ENCODE results near the gene PITPNM3.
A peak's percentile ranks its signal among the peaks of the same experiment; 100 is the strongest.

PITPNM3 gene

GRCh38 chr17:6525141-6525540, 31.2 kb downstream of the PITPNM3 start:
- no peak for DNase-seq

- no peak for DNase-seq
Observed at GRCh38 chr17:6524520-6524919, 31.8 kb downstream of the PITPNM3 start.

DNA sequence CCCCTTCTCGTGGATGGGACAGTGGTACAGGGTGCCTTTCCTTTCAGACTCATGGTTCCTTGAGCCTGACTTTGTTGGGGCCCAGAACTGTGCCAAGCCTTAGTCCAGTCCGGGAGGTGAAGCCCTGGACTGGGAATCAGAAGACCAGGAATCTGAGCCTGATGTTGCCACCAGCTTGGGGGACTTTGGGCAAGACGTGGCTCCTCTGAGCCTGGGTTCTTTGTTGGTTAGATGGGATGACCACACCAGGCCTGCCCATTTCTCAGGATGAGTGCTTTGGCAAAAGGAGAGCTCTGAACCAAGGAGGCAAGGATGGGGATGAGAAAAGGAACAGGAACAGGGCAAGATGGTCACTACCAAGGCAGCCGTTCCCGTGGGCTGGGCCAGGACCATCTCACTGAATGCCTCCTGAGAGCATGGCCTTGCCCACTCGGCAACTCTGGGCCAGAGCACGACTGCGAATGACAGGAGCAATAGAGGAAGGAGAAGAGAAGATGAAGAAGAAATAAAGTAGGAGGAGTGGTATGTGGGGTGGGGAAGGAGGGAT, 32.5 kb downstream of the PITPNM3 start:
- DNase-seq: no peak

DNA sequence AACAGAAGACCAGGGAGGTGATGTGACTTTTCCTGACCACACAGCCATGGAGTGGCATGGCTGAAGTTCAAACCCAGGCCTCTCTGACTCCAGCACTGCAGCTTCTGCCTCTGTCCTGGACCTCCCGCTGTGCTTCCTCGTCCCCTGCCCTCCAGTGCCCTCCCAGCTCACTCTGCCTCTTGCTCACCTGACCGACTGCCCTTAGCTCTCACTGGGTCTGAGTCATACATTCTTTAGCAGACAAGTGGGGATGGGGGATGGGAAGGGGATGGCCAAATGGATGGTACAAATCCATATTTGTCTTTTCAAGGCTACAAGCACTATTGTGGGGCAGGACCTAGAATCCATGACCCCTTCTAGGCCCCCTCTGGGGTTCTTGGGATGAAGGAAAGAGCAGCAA, 33.0 kb downstream of the PITPNM3 start:
- no peak for DNase-seq

DNA sequence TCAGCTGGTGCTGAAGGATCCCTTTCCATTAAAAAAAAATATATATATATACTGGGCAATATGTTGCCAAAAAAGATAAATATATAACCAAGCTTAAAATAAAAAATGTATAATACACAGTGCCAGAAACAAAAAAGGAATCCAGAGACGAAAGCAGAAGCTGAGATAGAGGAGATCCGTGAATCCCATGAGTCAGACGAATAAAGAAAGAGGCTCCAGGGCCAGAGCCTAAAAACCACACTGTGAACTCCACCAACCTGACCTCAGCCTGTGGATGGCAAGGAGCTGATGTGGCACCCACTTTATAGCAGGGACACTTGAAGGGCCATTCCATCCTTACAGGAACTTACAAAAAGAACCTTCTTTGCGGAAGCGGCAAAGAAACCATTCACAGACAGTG, 34.8 kb downstream of the PITPNM3 start:
- no peak for DNase-seq

GRCh38 chr17:6517062-6517461, 39.3 kb downstream of the PITPNM3 start:
- DNase-seq: no peak

GRCh38 chr17:6514371-6514770, 42.0 kb downstream of the PITPNM3 start:
- DNase-seq: no peak

DNA sequence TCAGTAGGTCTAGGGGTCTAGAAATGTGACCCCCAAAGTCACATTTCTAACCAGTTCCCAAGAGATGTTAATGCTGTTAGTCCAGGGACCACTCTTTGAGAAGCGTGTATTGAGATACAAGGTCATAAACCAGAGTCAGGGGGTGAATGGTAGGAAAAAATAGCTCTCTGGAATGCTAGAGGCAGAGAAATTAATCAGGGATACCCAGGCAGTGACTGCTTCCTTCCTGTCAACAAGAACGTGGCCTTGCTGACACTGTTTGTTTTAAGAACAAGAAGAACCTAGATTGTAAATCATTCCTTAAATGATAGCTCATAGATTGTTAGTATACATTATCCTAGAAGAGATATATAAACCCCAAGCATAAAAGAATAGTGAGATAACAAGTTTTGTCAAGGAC, 43.8 kb downstream of the PITPNM3 start:
- no peak for DNase-seq

GRCh38 chr17:6510321-6510977, 45.9 kb downstream of the PITPNM3 start:
- DNase-seq: no peak

DNA sequence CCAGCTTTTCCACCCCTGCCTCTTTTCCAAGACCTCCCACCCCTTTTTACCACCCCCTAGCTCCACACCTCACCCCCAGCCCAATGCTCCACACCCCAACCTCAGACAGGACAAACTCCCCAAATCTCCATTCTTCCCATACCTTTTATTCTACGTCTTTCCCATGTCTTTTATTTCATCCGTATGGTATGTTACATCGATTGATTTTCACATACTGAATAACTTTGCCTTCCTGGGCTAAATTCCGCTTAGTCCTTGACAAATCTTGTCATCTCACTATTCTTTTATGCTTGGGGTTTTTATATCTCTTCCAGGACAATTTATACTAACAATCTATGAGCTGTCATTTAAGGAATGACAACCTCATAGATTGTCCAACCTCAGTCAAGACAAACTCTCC, 46.4 kb downstream of the PITPNM3 start:
- no peak for DNase-seq

DNA sequence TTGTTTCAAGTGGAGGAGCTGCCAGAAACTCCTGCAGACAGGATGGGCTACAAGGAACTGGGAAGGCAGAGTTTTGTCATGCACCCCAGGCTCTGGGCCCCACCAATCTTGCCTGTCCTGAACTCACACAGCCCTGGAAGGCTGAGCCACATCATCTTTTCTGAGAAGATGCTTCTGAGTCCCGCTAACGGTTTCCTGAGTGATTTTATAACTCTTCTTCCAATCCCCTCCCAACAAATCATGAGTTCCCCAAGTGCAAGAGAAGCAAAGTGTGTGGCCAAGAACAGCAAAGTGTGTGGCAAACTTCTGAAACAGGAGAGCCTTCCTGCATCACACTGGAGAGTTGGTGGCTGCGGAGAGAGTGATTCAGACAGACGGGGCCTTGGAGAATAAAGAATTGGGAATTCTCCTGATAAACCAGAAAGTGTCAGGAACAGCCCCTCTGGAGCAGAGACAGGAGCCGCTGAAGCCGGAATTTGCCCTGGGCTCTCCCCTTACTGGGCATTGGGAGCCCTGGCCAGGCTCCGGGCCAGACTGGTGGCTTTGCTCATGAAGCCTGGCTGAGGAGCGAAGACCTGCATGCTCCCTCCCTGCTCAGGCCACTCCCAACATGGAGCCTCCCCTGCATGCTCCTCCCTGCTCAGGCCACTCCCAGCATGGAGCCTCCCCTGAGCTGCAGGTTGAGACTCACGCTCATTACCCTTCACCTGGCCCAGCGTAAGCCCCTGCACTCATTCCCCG, 47.2 kb downstream of the PITPNM3 start:
- DNase-seq: peak; percentile 9

- DNase-seq: peak; percentile 57
Observed at GRCh38 chr17:6508519-6509030, 47.8 kb downstream of the PITPNM3 start.

DNA sequence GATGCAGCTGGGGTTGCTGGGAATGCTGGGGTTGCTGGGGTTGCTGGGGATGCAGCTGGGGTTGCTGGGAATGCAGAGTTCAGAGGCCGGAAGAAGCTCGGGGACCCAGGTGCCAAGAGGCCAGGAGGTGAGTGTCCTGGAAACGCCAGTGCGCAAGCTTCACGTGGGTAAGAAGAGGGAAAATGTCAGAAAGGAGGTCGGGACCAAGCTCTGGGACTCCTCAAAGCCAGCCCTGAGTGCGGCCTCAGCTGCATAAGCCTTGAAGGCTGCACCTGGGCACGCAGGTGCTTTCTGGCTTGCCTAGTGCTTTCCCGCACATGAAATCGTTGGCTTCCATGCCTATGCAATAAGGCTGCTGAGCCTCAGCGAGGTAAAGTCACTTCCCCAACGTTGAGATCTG, 48.3 kb downstream of the PITPNM3 start:
- DNase-seq: no peak

GRCh38 chr17:6507535-6507934, 48.8 kb downstream of the PITPNM3 start:
- DNase-seq: no peak

- no peak for DNase-seq
Observed at GRCh38 chr17:6506679-6507231, 49.6 kb downstream of the PITPNM3 start.

- DNase-seq: no peak
Observed at GRCh38 chr17:6505425-6506142, 50.8 kb downstream of the PITPNM3 start.

- DNase-seq: no peak
Observed at GRCh38 chr17:6503641-6504195, 52.6 kb downstream of the PITPNM3 start.

GRCh38 chr17:6502871-6503509, 53.4 kb downstream of the PITPNM3 start:
- DNase-seq: no peak

DNA sequence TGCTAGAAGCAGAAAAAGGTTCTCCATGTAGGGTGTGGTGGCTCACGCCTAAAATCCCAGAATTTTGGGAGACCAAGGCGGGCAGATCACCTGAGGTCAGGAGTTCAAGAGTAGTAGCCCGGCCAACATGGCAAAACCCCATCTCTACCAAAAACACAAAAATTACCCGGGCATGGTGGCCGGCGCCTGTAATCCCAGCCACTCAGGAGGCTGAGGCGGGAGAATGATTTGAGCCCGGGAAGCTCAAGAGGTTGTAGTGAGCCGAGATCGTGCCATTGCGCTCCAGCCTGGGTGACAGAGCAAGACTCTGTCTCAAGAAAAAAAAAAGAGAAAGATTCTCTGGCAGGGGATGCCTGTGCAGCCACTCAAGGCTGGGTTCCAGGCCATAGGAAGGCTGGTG, 54.2 kb downstream of the PITPNM3 start:
- no peak for DNase-seq

DNA sequence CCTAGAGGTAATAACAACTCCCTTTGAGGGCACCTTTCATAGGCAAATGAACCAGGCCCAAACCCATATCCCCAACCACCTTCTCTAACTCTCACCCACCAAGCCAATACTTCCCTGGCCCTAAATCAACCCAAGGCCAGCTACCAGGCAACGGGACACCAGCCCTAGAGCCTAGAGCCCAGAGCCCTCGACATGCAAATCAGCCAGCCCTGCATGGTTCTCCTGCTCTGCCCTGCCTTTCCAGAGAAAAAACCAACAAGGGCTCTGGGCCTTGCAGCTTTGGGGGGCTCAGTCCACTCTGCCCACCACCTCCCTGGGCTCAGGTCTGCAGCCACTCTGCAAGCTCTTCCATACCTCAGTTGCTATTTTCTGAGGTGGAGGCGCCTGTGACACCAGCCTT, 55.0 kb downstream of the PITPNM3 start:
- DNase-seq: no peak

DNA sequence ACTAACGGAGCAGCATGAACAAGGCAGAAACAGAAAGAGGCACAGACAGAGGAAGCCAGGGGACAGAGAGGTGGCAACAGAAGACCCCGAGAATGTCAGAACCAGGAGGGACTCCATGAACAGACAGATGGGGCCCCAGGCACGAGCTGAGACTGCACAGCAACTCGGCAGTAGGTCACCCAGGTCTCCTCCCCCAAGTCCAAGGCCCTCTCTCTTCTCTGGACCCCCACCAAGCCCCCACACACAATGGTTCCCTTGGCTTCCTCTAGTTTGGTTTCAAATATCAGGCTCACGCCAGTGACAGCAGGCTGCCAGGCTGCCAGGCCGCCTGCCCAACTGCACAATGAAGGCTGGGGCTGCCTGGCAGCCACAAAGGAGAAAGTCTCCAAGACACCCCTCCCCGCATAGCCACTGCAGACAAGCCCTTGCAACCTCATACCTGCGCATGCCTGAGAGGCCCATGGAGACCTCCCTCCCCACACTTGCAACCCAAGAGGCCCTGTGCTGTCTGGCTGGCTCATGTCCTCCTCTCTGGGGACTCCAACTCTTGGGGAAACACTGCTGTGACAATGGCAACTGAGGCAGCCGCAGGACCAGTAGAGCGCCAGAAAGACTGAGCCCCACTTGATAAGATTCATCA, 57.3 kb downstream of the PITPNM3 start:
- no peak for DNase-seq

DNA sequence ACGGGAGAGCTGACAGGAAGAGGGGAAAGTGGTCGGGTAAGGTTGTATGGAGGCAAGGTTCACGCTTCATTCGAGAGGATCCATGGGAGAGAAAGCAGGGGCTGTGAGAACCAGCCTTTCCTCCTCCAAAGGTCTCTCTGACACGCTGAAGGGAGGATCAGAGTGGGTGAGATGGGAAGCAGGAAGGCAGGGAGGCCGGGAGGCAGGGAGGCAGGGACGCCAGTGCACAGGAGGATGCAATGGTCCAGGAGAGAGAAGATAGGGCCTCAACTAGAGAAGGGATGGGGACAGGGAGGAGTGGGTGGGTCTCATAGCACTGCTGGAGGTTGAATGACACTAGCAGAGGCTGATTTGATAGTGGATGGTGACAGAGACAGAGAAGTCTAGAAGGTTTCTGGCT, 58.0 kb downstream of the PITPNM3 start:
- DNase-seq: no peak
